Activated naive CD4-positive, alpha-beta T cell treated with anti-CD3 and anti-CD28 coated beads, Interleukin-2, amount 50 U/mL, for 24 hours (primary cell): ENCODE measurements around the gene TSKU.
"Not testable (repeated sequence)": the region's sequence is repeated elsewhere in the genome, so short reads cannot be mapped to it uniquely, and the experiment has no call there.

Experiments
- H3K27ac Mint-ChIP-seq: one replicate; pipeline ENCODE4 v1.8.0; 2021; ENCODE audit warnings: mild to moderate bottlenecking, mixed read lengths
- H3K27me3 Mint-ChIP-seq: one replicate; pipeline ENCODE4 v1.8.0; 2021; ENCODE audit warnings: mixed read lengths
- H3K36me3 Mint-ChIP-seq: one replicate; pipeline ENCODE4 v1.8.0; 2021; ENCODE audit warnings: mixed read lengths
- H3K4me1 Mint-ChIP-seq: one replicate; pipeline ENCODE4 v1.8.0; 2021; ENCODE audit warnings: mixed read lengths
- H3K4me3 Mint-ChIP-seq: one replicate; pipeline ENCODE4 v1.8.0; 2021; ENCODE audit warnings: mild to moderate bottlenecking, mixed read lengths
- H3K9me3 Mint-ChIP-seq: one replicate; pipeline ENCODE4 v1.8.0; 2021; ENCODE audit warnings: mixed read lengths

The TSKU gene

GRCh38 chr11:76810151-76810853, 27.1 kb downstream of the TSKU start:
- H3K27me3 Mint-ChIP-seq, result peaks cover 2% of the 10 kb centered on the region
- H3K9me3 Mint-ChIP-seq, result no peaks in the 10 kb centered on the region
- H3K27ac Mint-ChIP-seq, result peak overlapping the region; percentile 30
- H3K4me1 Mint-ChIP-seq, result peaks cover 10% of the 10 kb centered on the region
- peaks cover under 1% of the 10 kb centered on the region for H3K36me3 Mint-ChIP-seq
- H3K4me3 Mint-ChIP-seq, result no peak overlapping the region

- peaks cover 5% of the 10 kb centered on the region for H3K9me3 Mint-ChIP-seq
- peaks cover 2% of the 10 kb centered on the region for H3K36me3 Mint-ChIP-seq
- peaks cover 5% of the 10 kb centered on the region for H3K4me1 Mint-ChIP-seq
- H3K4me3 Mint-ChIP-seq, result no peak overlapping the region
- H3K27ac Mint-ChIP-seq, result no peak overlapping the region
- H3K27me3 Mint-ChIP-seq, result peaks cover 2% of the 10 kb centered on the region
These were observed 28.1 kb downstream of the TSKU start for GRCh38 chr11:76811259-76811658.

DNA sequence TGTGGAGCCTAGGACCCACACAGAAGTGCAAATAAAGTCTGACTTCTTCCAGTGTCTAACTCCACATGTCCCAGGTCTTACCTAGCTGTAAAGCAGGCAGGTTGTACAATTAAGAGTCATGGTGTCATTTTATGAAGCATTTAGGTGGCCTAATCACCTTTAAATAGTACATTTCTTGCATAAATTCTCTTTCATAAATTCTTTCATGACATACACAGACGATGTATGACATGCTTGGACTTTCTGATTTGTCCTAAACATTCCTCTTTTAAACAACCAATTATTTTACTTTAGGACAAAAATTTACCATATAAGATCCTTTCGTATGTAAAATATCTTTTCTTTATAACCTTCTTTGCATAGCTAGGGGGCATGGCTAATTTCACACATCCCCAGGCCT, 31.3 kb downstream of the TSKU start:
- H3K4me3 Mint-ChIP-seq, result no peak overlapping the region
- no peak overlapping the region for H3K27ac Mint-ChIP-seq
- peaks cover 5% of the 10 kb centered on the region for H3K4me1 Mint-ChIP-seq
- H3K27me3 Mint-ChIP-seq, result peaks cover 3% of the 10 kb centered on the region
- H3K36me3 Mint-ChIP-seq, result peaks cover 2% of the 10 kb centered on the region
- peaks cover 16% of the 10 kb centered on the region for H3K9me3 Mint-ChIP-seq

GRCh38 chr11:76815678-76816077, 32.5 kb downstream of the TSKU start:
- H3K4me1 Mint-ChIP-seq, H3K36me3 Mint-ChIP-seq, H3K27me3 Mint-ChIP-seq, H3K27ac Mint-ChIP-seq, H3K4me3 Mint-ChIP-seq: not testable (repeated sequence)
- H3K9me3 Mint-ChIP-seq, result peaks cover 16% of the 10 kb centered on the region

DNA sequence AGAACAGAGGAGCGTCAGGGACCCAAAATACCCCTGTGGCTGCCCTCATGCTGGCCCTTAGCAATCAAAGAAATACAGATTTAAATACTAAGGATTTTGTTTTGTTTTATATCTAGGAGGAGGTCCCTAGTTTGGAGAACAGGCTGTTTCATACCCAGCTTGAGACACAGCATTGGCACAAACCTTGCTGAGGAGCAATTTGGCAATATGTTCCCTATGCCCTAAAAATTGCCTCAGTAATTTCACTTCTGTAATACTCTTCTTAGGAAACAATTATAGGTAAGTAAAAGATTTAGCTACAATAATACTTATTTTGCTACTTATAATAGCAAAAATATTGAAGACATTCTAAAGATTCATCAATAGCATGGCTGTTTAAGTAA, 37.0 kb downstream of the TSKU start:
- Mint-ChIP-seq H3K36me3 (peaks cover 2% of the 10 kb centered on the region), H3K9me3 (peaks cover 16% of the 10 kb centered on the region), H3K4me3 (no peak overlapping the region), H3K27ac (no peak overlapping the region), H3K4me1 (peaks cover 5% of the 10 kb centered on the region), H3K27me3 (peaks cover 6% of the 10 kb centered on the region)

DNA sequence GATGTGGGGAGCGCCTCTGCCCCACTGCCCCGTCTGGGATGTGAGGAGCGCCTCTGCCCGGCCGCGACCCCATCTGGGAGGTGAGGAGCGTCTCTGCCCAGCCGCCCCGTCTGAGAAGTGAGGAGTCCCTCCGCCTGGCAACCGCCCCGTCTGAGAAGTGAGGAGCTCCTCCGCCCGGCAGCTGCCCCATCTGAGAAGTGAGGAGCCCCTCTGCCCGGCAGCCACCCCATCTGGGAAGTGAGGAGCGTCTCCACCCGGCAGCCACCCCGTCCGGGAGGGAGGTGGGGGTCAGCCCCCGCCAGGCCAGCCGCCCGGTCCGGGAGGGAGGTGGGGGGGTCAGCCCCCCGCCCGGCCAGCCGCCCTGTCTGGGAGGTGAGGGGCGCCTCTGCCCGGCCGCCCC, 38.2 kb downstream of the TSKU start:
- not testable (repeated sequence) for H3K4me3 Mint-ChIP-seq, H3K27me3 Mint-ChIP-seq, H3K9me3 Mint-ChIP-seq, H3K27ac Mint-ChIP-seq, H3K4me1 Mint-ChIP-seq, H3K36me3 Mint-ChIP-seq

- Mint-ChIP-seq H3K4me1 (peaks cover 5% of the 10 kb centered on the region), H3K27ac (no peak overlapping the region), H3K36me3 (no peaks in the 10 kb centered on the region), H3K27me3 (peaks cover 6% of the 10 kb centered on the region), H3K4me3 (no peak overlapping the region), H3K9me3 (no peaks in the 10 kb centered on the region)
These were observed 39.2 kb downstream of the TSKU start for GRCh38 chr11:76822406-76822805.

- H3K27ac Mint-ChIP-seq, result no peak overlapping the region
- H3K27me3 Mint-ChIP-seq, result peaks cover 4% of the 10 kb centered on the region
- H3K4me1 Mint-ChIP-seq, result peaks cover 5% of the 10 kb centered on the region
- H3K9me3 Mint-ChIP-seq, result no peaks in the 10 kb centered on the region
- H3K4me3 Mint-ChIP-seq, result no peak overlapping the region
- H3K36me3 Mint-ChIP-seq, result no peaks in the 10 kb centered on the region
These were observed 40.4 kb downstream of the TSKU start for GRCh38 chr11:76823481-76824028.

DNA sequence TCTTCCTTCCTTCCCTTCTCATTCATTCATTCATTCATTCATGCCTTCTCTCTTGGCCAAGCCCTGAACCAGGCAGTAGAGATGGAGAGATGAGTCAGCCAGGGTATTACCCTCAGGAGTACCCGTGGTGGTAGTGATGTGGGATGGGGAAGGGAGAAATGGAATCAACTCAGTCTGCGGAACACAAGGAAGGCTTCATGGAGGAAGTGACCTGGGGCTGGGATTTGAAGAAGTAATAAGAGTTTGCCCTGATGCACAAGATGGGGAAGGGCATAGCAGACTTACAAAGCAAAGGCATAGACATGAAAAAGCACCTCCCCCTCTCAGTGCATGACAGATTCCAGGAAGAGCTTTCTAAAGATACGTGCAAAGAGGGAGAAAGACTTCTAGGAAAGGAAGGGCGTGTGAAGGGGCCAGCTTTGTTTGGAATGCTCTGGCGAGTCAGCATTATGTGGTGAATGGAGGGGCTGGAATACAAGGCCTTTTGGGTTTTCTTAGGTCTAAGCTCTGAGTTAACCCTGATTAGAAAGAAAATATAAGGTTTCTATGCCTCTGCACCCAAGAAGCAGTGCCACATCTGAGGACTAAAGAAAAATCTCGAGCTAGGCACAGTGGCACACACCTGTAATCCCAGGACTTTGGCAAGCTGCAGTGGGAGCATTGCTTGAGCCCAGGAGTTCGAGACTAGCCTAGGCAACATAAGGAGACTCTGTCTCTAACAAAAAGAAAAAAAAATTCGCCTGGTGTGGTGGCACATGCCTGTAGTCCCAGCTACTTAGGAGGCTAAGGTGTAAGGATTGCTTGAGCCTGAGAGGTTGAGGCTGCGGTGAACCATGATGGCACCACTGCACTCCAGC, 41.2 kb downstream of the TSKU start:
- Mint-ChIP-seq H3K36me3 (no peaks in the 10 kb centered on the region), H3K4me3 (no peak overlapping the region), H3K9me3 (no peaks in the 10 kb centered on the region), H3K27me3 (peaks cover 4% of the 10 kb centered on the region), H3K4me1 (peaks cover 5% of the 10 kb centered on the region), H3K27ac (no peak overlapping the region)

DNA sequence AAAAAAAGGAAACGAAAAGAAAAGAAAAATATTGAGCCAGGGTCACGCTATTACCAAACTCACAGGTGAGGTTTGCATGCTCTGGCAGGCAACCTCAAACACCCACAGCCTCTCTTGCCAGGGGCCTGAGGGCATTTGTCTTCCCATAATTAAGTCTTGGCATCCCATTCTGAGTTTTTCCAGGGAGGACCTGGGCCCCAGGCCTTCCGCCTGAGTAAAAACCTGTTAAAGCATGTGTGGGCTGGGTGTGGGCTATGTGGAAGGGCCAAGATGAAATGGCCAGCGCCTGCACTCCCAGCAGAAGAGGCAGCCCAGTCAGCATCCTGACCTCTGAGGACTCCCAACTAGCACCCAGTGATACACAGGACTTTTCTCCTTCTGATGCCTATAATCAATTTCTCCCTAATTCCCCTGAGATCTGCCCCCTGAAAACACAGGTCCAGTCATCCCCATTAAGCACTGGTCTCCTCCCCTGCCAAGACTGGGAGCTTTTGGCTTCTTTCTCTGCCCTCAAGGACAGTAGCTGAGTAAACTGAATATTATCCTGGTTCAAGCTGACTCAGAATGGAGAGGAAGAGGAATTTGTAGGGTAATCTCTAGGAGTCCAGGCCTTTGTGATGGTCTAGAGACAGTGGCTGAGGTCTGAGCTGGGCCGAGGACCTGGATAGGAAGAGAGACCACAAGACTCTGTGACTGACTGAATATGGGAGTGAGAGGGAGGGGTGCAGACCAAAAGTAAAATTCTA, 42.0 kb downstream of the TSKU start:
- no peaks in the 10 kb centered on the region for H3K27me3 Mint-ChIP-seq
- no peak overlapping the region for H3K4me3 Mint-ChIP-seq
- peaks cover 5% of the 10 kb centered on the region for H3K4me1 Mint-ChIP-seq
- no peak overlapping the region for H3K27ac Mint-ChIP-seq
- H3K9me3 Mint-ChIP-seq, result no peaks in the 10 kb centered on the region
- H3K36me3 Mint-ChIP-seq, result no peaks in the 10 kb centered on the region

DNA sequence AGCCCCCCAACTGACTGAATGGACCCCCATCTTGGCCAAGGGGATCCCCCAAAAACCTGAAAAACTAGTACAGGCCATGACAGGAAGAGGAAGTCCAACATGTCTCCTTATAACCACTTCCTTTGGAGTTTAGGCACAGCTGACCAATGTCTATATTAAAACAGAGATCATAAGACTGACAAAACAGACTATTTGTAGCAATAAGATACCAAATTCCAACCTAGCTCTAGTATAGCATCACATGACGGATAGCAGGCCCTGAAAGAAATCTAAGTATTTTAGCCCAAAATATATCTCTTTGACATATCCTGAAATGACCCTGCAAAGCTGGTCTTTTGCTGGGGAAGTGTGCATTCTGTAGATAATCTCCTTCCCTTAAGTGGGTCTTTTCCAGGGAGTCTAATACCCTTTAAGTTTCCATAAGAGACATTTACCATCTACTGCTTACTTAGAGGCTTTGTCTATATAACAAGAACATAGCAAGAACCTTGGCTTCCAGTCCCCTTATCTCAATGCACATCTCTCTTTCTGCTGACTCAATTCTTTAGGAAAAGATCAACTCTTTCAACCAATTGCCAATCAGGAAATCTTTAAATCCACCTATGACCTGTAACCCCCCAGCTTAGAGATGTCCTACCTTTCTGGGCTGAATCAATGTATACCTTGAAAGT, 42.7 kb downstream of the TSKU start:
- H3K36me3 Mint-ChIP-seq, result no peaks in the 10 kb centered on the region
- no peak overlapping the region for H3K4me3 Mint-ChIP-seq
- peaks cover 5% of the 10 kb centered on the region for H3K4me1 Mint-ChIP-seq
- H3K27me3 Mint-ChIP-seq, result no peaks in the 10 kb centered on the region
- H3K9me3 Mint-ChIP-seq, result no peaks in the 10 kb centered on the region
- no peak overlapping the region for H3K27ac Mint-ChIP-seq

- not testable (repeated sequence) for H3K4me1 Mint-ChIP-seq, H3K27ac Mint-ChIP-seq, H3K9me3 Mint-ChIP-seq, H3K27me3 Mint-ChIP-seq, H3K36me3 Mint-ChIP-seq, H3K4me3 Mint-ChIP-seq
These were observed 43.4 kb downstream of the TSKU start for GRCh38 chr11:76826508-76826907.

DNA sequence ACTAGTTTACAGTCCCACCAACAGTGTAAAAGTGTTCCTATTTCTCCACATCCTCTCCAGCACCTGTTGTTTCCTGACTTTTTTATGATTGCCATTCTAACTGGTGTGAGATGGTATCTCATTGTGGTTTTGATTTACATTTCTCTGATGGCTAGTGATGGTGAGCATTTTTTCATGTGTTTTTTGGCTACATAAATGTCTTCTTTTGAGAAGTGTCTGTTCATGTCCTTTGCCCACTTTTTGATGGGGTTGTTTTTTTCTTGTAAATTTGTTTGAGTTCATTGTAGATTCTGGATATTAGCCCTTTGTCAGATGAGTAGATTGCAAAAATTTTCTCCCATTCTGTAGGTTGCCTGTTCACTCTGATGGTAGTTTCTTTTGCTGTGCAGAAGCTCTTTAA, 43.8 kb downstream of the TSKU start:
- not testable (repeated sequence) for H3K4me1 Mint-ChIP-seq, H3K27ac Mint-ChIP-seq, H3K27me3 Mint-ChIP-seq, H3K9me3 Mint-ChIP-seq, H3K36me3 Mint-ChIP-seq, H3K4me3 Mint-ChIP-seq

GRCh38 chr11:76830639-76831327, 47.6 kb downstream of the TSKU start:
- peaks cover 4% of the 10 kb centered on the region for H3K27me3 Mint-ChIP-seq
- H3K27ac Mint-ChIP-seq, result no peak overlapping the region
- H3K4me1 Mint-ChIP-seq, result no peaks in the 10 kb centered on the region
- H3K36me3 Mint-ChIP-seq, result no peaks in the 10 kb centered on the region
- no peak overlapping the region for H3K4me3 Mint-ChIP-seq
- H3K9me3 Mint-ChIP-seq, result no peaks in the 10 kb centered on the region
